ENCODE data around the gene SNORC. TPM values are rescaled to one million over a fixed set of nuclear protein-coding genes. Genes with fewer than 3 reads are reported as not detected.
"Not testable (repeated sequence)": the region's sequence is repeated elsewhere in the genome, so short reads cannot be mapped to it uniquely, and the experiment has no call there.

Gene SNORC
- total RNA-seq, 2 donors from 2014 or later: 0.79 to 1.00 TPM

DNA sequence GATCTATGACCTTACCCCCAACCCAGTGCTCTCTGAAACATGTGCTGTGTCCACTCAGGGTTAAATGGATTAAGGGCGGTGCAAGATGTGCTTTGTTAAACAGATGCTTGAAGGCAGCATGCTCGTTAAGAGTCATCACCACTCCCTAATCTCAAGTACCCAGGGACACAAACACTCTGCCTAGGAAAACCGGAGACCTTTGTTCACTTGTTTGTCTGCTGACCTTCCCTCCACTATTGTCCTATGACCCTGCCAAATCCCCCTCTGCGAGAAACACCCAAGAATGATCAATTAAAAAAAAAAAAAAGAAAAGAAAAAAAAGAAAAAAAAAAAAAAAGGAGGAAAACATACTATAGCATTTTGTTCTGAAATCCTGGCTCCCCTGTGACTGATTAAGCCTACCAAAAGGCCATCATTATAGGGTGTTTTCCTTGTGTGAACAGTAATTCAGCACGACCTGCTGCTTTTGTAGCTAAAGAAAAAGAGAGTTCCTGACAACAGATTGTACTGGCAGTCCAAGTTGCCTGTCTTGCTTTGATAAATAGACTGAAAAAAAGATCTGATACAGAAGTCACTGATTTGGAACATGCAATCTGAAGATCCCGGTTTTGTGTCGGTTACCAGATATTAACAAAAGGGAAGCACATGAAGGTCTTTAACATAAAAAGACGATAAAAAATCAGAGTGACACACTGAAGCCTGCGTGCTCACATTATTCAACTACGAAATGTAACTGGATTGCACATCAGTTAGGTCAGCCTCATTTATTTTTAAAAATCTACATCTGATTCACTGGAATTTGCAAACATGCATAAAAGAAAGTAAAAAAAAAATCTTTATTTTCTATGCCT, 37.0 kb downstream of the SNORC start:
- DNase-seq (ENCODE audit: low spot score); intact Hi-C loops (cut with DNase I): not testable (repeated sequence)

DNA sequence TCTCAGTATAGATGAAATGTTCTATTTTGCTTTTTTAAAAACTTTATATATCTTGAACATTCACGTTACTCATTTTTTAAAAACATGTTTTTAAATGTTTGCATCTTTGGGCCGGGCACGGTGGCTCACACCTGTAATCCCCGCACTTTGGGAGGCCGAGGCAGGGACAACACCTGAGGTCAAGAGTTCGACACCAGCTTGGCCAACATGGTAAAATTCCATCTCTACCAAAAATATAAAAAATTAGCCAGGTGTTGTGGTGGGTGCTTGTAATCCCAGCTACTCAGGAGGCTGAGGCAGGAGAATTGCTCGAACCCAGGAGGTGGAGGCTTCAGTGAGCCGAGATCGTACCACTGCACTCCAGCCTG, 37.6 kb downstream of the SNORC start:
- intact Hi-C loops (cut with DNase I): not testable (repeated sequence)
- DNase-seq (ENCODE audit: low spot score): peak; percentile 4

GRCh38 chr2:232908695-232909094, 38.6 kb downstream of the SNORC start:
- no peak for DNase-seq (ENCODE audit: low spot score)
- intact Hi-C loops (cut with DNase I): no loop called here

DNA sequence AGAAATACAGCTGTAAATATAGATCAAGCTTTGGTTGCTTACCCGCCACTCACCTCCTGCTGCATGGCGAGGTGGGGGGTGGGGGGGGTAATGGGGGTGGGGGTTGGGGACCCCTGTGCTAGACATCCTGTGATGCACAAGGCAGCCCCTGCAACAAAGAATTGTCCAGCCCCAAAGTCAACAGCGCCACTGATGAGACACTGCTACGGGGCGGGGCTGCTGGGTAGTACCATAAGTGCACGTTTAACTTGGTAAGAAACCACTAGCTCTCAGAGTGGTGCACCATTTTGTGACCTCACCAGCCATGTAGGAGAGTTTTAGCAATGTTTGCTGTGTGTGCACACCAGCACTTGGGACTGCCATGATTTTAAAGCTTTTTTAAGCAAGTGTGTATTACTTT, 40.3 kb downstream of the SNORC start:
- no peak for DNase-seq (ENCODE audit: low spot score)
- intact Hi-C loops (cut with DNase I): no loop called here

DNA sequence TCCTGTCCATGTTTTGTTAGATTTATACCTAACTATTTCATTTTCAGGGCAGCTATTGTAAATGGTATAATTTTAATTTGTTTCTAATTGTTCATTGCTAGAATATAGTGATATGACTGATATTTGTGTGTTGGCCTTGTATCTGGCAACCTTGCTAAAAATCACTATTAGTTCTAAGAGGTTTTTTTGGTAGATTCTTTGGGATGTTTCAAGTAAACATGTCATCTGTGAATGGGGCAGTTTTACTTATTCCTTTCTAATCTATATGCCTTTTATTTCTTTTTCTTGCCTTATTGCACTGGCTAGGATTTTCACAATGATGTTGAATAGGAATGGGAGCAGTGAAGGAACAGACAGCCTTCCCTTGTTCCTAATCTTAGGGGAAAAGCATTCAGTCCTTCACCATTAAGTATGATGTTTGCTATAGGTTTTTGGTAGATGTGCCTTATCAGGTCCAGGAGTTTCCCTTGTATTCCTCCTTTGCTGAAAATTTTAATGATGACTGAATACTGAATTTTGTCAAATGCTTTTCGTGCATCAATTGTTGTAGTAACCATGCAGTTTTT, 41.7 kb downstream of the SNORC start:
- no peak for DNase-seq (ENCODE audit: low spot score)
- intact Hi-C loops (cut with DNase I): no loop called here

GRCh38 chr2:232913903-232914302, 43.8 kb downstream of the SNORC start:
- intact Hi-C loops (cut with DNase I): no loop called here
- no peak for DNase-seq (ENCODE audit: low spot score)

- no peak for DNase-seq (ENCODE audit: low spot score)
- intact Hi-C loops (cut with DNase I): no loop called here
Measured at GRCh38 chr2:232919141-232919540, 49.1 kb downstream of the SNORC start.

DNA sequence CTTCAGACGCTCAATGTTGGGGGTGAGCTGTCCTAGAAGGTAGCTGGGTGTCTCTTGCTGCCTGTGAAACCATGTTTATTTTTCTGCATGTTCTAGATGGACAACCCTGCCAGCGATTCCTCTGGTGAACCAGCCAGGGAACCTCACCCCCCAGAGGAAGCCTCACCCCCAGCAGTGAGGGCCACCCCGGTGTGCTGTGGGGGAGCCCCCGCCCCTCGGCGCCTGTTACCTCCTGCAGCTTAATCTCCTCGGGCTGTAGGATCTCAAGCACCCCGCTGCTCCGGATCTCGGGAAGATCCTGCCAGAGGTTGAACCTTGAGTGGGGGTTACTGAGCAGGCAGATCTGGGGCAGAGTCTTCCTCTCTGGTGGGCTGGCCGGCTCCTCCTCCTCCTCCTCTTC, 50.0 kb downstream of the SNORC start:
- no peak for DNase-seq (ENCODE audit: low spot score)
- intact Hi-C loops (cut with DNase I): no loop called here

GRCh38 chr2:232920760-232921159, 50.7 kb downstream of the SNORC start:
- intact Hi-C loops (cut with DNase I): no loop called here
- no peak for DNase-seq (ENCODE audit: low spot score)

DNA sequence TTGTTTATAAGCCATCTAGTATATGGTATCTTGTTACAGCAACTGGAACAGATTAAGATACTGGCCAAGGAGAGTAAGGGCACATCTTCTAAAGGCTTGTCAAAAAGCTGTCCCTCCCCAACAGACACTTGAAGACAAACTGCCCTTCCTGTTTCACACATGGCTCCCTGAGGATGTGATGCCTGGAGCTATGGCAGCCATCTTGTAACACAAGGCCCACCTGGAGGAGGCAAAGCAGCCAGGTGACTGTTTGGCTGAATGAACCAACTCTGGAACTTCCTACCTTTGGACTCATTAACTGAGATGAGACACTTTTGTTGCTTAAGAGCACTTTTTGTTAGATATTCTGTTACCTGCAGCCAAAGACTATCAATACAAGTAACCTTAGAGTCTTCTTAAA, 54.4 kb downstream of the SNORC start:
- intact Hi-C loops (cut with DNase I): no loop called here
- DNase-seq (ENCODE audit: low spot score): no peak

GRCh38 chr2:232925153-232925820, 55.2 kb downstream of the SNORC start:
- DNase-seq (ENCODE audit: low spot score): no peak
- intact Hi-C loops (cut with DNase I): no loop called here

- intact Hi-C loops (cut with DNase I): no loop called here
- no peak for DNase-seq (ENCODE audit: low spot score)
Measured at GRCh38 chr2:232925821-232926156, 55.7 kb downstream of the SNORC start.

DNA sequence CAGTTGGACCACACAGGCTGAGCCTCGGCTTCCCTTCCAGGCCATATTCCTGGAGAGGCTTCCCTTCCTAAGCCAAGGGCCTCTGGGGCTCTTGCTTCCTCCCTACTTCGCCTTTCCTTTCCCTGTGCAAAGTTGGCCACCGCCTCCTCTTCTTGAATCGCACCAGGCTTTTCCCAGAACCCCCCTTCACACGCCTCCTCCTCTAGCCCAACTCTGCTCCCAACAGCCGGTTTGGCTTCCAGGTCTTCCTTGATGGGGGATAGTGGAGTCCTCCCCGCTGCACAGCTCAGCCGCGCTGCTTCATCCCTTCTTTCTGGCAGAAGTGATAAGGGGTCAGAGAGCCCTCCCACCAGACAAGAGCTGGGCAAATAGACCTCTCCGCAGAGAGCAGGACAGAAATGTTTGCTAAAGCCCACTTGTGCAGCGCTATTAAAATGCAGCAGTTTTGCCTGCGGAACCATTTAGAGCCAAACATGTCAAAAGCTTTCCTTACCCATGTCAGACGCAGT, 56.4 kb downstream of the SNORC start:
- DNase-seq (ENCODE audit: low spot score): no peak
- intact Hi-C loops (cut with DNase I): no loop called here

DNA sequence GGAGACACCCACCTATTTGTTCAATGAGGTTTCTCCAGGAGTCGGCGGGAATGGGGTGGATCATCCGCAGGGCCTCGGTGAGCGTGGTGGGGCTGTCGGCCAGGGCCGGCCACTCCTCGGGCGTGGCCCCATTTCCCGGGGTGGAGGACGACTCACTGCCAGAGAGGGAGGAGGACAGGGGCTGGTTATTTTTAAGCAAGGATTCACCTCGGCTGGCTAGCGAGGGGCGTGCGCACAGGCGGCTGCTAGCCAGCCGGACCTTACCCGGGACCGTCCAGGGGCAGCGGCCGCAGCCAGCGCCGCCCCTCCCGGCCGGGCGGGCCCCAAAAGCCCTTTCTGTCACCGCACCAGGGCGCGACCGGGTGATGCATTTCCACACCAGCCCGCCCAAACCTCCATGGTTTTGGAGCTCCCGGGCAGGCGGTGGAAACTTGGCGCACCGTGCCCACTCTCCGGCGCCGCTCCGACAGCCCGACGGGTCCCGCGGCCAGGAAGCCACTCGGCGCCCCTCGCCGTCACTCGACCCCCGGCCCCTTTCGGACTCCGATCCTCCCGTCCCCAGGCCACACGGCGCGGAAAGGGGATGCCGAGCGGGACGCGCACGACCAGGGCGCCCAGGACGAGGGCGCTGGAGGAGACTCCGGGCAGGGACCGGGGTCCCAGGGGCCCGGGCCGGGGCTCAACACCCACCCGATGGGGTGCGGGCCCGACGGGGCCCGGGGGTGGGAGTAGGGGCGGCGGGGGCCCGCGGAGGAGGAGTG, 57.1 kb downstream of the SNORC start:
- intact Hi-C loops (cut with DNase I): no loop called here

DNA sequence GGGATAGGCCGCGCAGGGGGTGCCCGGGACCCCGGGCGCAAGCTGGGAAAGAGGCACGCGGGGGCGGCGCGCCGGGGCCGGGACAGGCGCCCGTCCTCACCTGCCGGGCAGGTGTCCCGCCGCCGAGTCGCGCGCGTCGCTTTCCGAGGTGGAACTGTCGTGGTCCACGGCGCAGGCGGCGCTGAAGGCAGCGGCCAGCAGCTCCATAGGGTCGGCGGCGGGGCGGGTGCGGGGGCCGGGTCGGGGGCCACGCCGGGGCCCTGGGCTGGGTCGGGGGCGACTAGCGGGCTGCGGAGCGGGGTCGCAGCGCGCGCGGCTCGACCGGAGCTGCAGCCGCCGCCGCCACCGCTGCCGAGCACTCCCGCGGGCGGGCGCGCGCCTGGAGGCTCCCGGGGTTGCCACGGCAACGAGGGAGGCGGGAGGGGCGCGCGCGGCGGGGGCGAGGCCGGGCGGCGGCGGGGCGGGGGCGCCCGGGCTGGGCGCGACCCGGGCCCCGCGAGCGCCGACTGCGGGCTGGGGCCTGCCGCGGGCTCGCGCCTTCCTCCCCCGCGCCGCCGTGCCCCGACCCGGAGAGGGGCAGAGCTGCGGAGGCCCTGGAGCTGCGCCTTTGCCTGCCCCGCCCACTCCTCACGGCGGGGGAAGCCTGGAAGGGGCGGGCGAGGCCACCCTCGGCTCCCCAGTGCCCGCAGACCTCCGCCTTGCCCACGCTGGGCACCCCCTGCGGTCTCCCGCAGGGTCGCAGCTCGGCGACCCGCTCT, 57.9 kb downstream of the SNORC start:
- no peak for DNase-seq (ENCODE audit: low spot score)
- intact Hi-C loops (cut with DNase I): no loop called here

More for the DNA sequence above, 57.1 kb downstream of the SNORC start:
- DNase-seq (ENCODE audit: low spot score): no peak

All from posterior vena cava (tissue), 2 donors.